GM06990 (cell line): ENCODE data around the gene CLASRP.

Experiments
- DNase-seq: peaks from one replicate; pipeline ENCODE4 v3.0.0-alpha.2; 2011; ENCODE audit not compliant: insufficient read length; ENCODE audit errors: extremely low read depth
- H3K27me3 ChIP-seq: replicated peaks from 2 replicates; pipeline ENCODE4 v1.6.0; 2011; ENCODE audit warnings: low read length; ENCODE audit not compliant: control insufficient read depth, insufficient read depth
- H3K36me3 ChIP-seq: 2 replicates; pipeline ENCODE4 v1.5.1; 2011; ENCODE audit warnings: low read length; ENCODE audit not compliant: control insufficient read depth, insufficient read depth
- H3K4me3 ChIP-seq: replicated peaks from 2 replicates; pipeline ENCODE4 v1.5.1; 2011; ENCODE audit warnings: low read depth, mild to moderate bottlenecking, control low read depth, low read length
- CTCF ChIP-seq: IDR thresholded peaks from 2 replicates; pipeline ENCODE4 v1.5.1; 2011; ENCODE audit warnings: low read length, control low read depth, mild to moderate bottlenecking, inconsistent platforms; ENCODE audit not compliant: insufficient read depth, poor library complexity, severe bottlenecking

The CLASRP gene

GRCh38 chr19:45049073-45049736 is 10.4 kb downstream of the CLASRP start:
- Histone ChIP-seq H3K4me3 (no peak overlapping the region), H3K36me3 (peaks cover 26% of the 10 kb centered on the region), H3K27me3 (no peaks in the 10 kb centered on the region)
- DNase-seq: no peak
- TF ChIP-seq CTCF: no peak

- Histone ChIP-seq H3K36me3 (peaks cover 25% of the 10 kb centered on the region), H3K27me3 (no peaks in the 10 kb centered on the region), H3K4me3 (no peak overlapping the region)
- TF ChIP-seq CTCF: no peak
- DNase-seq: no peak
Observed at GRCh38 chr19:45050036-45050435, 11.2 kb downstream of the CLASRP start.

- Histone ChIP-seq H3K36me3 (peaks cover 30% of the 10 kb centered on the region), H3K4me3 (no peak overlapping the region; the same call in 1 of the 2 replicates), H3K27me3 (no peaks in the 10 kb centered on the region)
- DNase-seq: no peak
- TF ChIP-seq CTCF: no peak
Observed at GRCh38 chr19:45051929-45052579, 13.2 kb downstream of the CLASRP start.

GRCh38 chr19:45056831-45057230 is 18.0 kb downstream of the CLASRP start:
- no peak for TF ChIP-seq CTCF
- H3K36me3 ChIP-seq: peaks cover 61% of the 10 kb centered on the region
- no peak overlapping the region for H3K4me3 ChIP-seq
- no peak for DNase-seq
- no peaks in the 10 kb centered on the region for H3K27me3 ChIP-seq

- H3K4me3 ChIP-seq: no peak overlapping the region
- no peak for DNase-seq
- peaks cover 57% of the 10 kb centered on the region for H3K36me3 ChIP-seq
- TF ChIP-seq CTCF: no peak
- no peaks in the 10 kb centered on the region for H3K27me3 ChIP-seq
Observed at GRCh38 chr19:45057444-45057843, 18.6 kb downstream of the CLASRP start.

- Histone ChIP-seq H3K27me3 (no peaks in the 10 kb centered on the region), H3K36me3 (peaks cover 55% of the 10 kb centered on the region), H3K4me3 (no peak overlapping the region)
- no peak for DNase-seq
- TF ChIP-seq CTCF: no peak
Observed at GRCh38 chr19:45058622-45059159, 19.8 kb downstream of the CLASRP start.
